ENCODE data around the gene RS1. TPM values are rescaled to one million over a fixed set of nuclear protein-coding genes. Genes with fewer than 3 reads are reported as not detected.

The RS1 gene
- total and polyA plus RNA-seq, 10 of the 15 experiments (the other 5 are each of a cell fraction or from before 2014, with no cell fraction given): 0.04 to 0.26 TPM; not detected in 8

- in situ Hi-C loops (cut with MboI): no loop called here
- ChIA-PET POLR2A (no interaction called here), RAD21 (ENCODE audit: unreplicated experiment) (no interaction called here), CTCF (no interaction called here), SMC1A (ENCODE audit: uncharacterized antibody, unreplicated experiment) (no interaction called here)
- H3K27ac ChIP-seq (ENCODE audit: control insufficient read depth, insufficient read depth): no peak overlapping the region
- H3K4me3 ChIP-seq: no peak overlapping the region
- TF ChIP-seq STAT3 (IDR thresholded peaks at IDR 0.05; ENCODE audit: low read depth, low read length): no peak
- no peak for TF ChIP-seq USF1 (IDR thresholded peaks at IDR 0.05; ENCODE audit: borderline replicate concordance, extremely low read length, insufficient read depth, low read depth, low read length)
- TF ChIP-seq ATF2 (IDR thresholded peaks at IDR 0.05; ENCODE audit: low read length): no peak
- no peak for TF ChIP-seq SPI1 (IDR thresholded peaks at IDR 0.05; ENCODE audit: borderline replicate concordance, insufficient read depth, low read depth, low read length)
- TF ChIP-seq DPF2 (IDR thresholded peaks at IDR 0.05): no peak
- TF ChIP-seq CREM (IDR thresholded peaks at IDR 0.05; ENCODE audit: low read depth): no peak
- no peak for TF ChIP-seq SREBF2 (IDR thresholded peaks at IDR 0.05; ENCODE audit: low read length)
- no peak for TF ChIP-seq SUPT20H (IDR thresholded peaks at IDR 0.05; ENCODE audit: borderline replicate concordance, control insufficient read depth, low read depth, low read length)
- TF ChIP-seq IRF3 (IDR thresholded peaks at IDR 0.05): no peak
- no peak for TF ChIP-seq ZBTB40 (IDR thresholded peaks at IDR 0.05; ENCODE audit: borderline replicate concordance)
- TF ChIP-seq MTA3 (IDR thresholded peaks at IDR 0.05; ENCODE audit: borderline replicate concordance, low read length): no peak
- no peak for TF ChIP-seq SIN3A (IDR thresholded peaks at IDR 0.05; ENCODE audit: low read depth, low read length)
- no peak for TF ChIP-seq JUND (IDR thresholded peaks at IDR 0.05; ENCODE audit: low read depth, low read length)
- TF ChIP-seq E2F4 (IDR thresholded peaks at IDR 0.05; ENCODE audit: low read depth, low read length): no peak
- ATAC-seq (no peak), FAIRE-seq (no peak), DNase-seq (ENCODE audit: low read depth, low spot score) (no peak)
- intact Hi-C loops (cut with micrococcal nuclease; ENCODE audit: unreplicated experiment): no loop called here
- H3K9ac ChIP-seq (ENCODE audit: control insufficient read depth, insufficient read depth, low read length): no peak overlapping the region
- H3K79me2 ChIP-seq (ENCODE audit: control insufficient read depth, insufficient read depth, low read length): no peaks in the 10 kb centered on the region
- H2AFZ ChIP-seq (ENCODE audit: control insufficient read depth, low read depth, low read length): no peak overlapping the region
- H3K4me2 ChIP-seq (ENCODE audit: control insufficient read depth, insufficient read depth): no peak overlapping the region
- no peaks in the 10 kb centered on the region for H3K36me3 ChIP-seq (ENCODE audit: control insufficient read depth in 2 of 2, insufficient read depth in 2 of 2, low read length in 1 of 2)
- H3K9me3 ChIP-seq (replicated peaks; ENCODE audit: control insufficient read depth, insufficient read depth, low read length): no peaks in the 10 kb centered on the region
- no peaks in the 10 kb centered on the region for H3K4me1 ChIP-seq (ENCODE audit: control insufficient read depth, insufficient read depth, low read length)
- no TSS peak for BruUV-seq (replicated peaks)
- H4K20me1 ChIP-seq (ENCODE audit: control insufficient read depth, insufficient read depth): no peaks in the 10 kb centered on the region
- H3K27me3 ChIP-seq (replicated peaks in 1 of 2; ENCODE audit: control insufficient read depth in 2 of 2, insufficient read depth in 2 of 2, low read length in 1 of 2): no peaks in the 10 kb centered on the region
Observed at GRCh38 chrX:18652636-18653035, 19.3 kb downstream of the RS1 start.

All from GM12878 (cell line).